Upper lobe of left lung (tissue), 4 donors: Measurements from ENCODE around the gene SP3.

ENCODE experiments used
- EP300 ChIP-seq, 4 donors: sonication (generic); formaldehyde crosslinking; IDR thresholded peaks; one replicate each; pipeline ENCODE4 v1.5.1; 2017; ENCODE audit warnings: antibody characterized with exemption in 4 of 4, control low read depth in 2 of 4
- POLR2A ChIP-seq, 4 donors: fragments of 450-650 bp; IDR thresholded peaks; one replicate each; pipeline ENCODE4 v1.5.1; 2016 to 2017; ENCODE audit warnings: antibody characterized with exemption in 4 of 4, mild to moderate bottlenecking in 2 of 4
- POLR2AphosphoS5 ChIP-seq, 2 donors: sonication (generic); formaldehyde crosslinking; IDR thresholded peaks; one replicate each; pipeline ENCODE4 v1.5.1; 2017; ENCODE audit warnings: antibody characterized with exemption in 2 of 2

DNA sequence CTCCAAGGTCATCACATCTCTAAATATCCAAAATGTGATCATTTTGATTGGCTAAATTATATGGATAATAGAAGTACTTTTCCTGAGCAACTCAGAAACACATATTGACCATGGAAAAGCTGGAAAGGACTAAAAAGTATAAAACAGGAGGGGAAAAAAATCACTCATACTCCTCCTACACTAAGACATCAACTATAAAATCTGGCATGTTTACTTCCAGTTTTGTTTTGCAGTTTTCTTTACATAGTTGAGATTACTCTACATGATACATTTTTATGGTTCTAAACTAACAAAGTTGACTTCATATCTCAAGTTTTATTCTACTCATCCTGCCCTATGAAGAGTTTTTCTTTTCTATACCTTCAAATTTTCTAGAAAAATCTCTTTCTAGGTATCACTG, 46.0 kb upstream of the SP3 start:
- TF ChIP-seq POLR2AphosphoS5 (IDR thresholded peaks at IDR 0.05): no peak
- TF ChIP-seq POLR2A (IDR thresholded peaks at IDR 0.05): no peak
- no peak for TF ChIP-seq EP300 (IDR thresholded peaks at IDR 0.05)
